Kidney epithelial cell (primary cell): ENCODE data around the gene KRTDAP. TPM values are rescaled to one million over a fixed set of nuclear protein-coding genes. Genes with fewer than 3 reads are reported as not detected.
"Not testable (repeated sequence)": the region's sequence is repeated elsewhere in the genome, so short reads cannot be mapped to it uniquely, and the experiment has no call there.

Experiments
- DNase-seq: peaks from one replicate; pipeline ENCODE4 v3.0.0-alpha.2; 2010; ENCODE audit warnings: low read depth
- H3K27me3 ChIP-seq: 2 replicates; pipeline ENCODE4 v1.6.0; 2011; ENCODE audit warnings: low read length; ENCODE audit not compliant: control insufficient read depth, insufficient read depth
- H3K36me3 ChIP-seq: 2 replicates; pipeline ENCODE4 v1.5.1; 2011; ENCODE audit warnings: low read length; ENCODE audit not compliant: control insufficient read depth, insufficient read depth
- H3K4me3 ChIP-seq: 2 replicates; pipeline ENCODE4 v1.5.1; 2011; ENCODE audit warnings: low read depth, mild to moderate bottlenecking, control low read depth, low read length
- CTCF ChIP-seq: IDR thresholded peaks from 2 replicates; pipeline ENCODE4 v1.5.1; 2011; ENCODE audit warnings: mild to moderate bottlenecking, moderate library complexity, low read length, control low read depth, inconsistent platforms; ENCODE audit not compliant: insufficient read depth, poor library complexity, severe bottlenecking
- total RNA-seq: library from RNA; depleted of rRNA; stranded (reverse); fragments of >200 nt; gene quantifications from 2 replicates; pipeline ENCODE4 v1.2.3, GENCODE V29; 2015

KRTDAP gene
- total RNA-seq, 1 donor from 2014 or later: not detected

DNA sequence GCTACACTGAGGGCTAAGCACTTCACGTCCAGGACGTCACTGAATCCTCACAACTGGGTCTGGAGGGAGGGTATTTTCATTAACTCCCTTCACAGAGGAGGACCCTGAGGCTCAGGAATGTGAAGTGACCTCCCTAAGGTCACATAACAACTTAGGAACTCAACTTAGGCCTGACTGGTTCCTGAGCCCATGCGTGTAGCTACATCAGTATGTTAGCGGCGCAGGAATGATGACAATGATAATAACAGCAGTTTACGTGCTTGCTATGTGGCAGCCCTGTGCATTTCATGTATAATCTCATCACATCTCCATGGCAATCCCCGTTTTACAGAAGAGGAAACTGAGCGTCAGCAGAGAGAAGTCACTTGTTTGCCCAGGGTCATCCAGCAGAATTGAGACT is 18.3 kb downstream of the KRTDAP start:
- no peak for TF ChIP-seq CTCF
- no peak for DNase-seq

GRCh38 chr19:35471075-35471474 is 19.2 kb downstream of the KRTDAP start:
- DNase-seq, H3K36me3 ChIP-seq, H3K4me3 ChIP-seq, H3K27me3 ChIP-seq: not testable (repeated sequence)

More for the DNA sequence above, 18.3 kb downstream of the KRTDAP start:
- Histone ChIP-seq H3K36me3 (no peaks in the 10 kb centered on the region), H3K4me3 (no peak overlapping the region), H3K27me3 (no peaks in the 10 kb centered on the region)

- DNase-seq: no peak
- no peaks in the 10 kb centered on the region for H3K36me3 ChIP-seq
- H3K4me3 ChIP-seq: no peak overlapping the region
- H3K27me3 ChIP-seq: no peaks in the 10 kb centered on the region
- TF ChIP-seq CTCF: no peak
These were observed 20.1 kb downstream of the KRTDAP start for GRCh38 chr19:35470128-35470527.

- H3K4me3 ChIP-seq: no peak overlapping the region
- TF ChIP-seq CTCF: peak; percentile 53
- DNase-seq: no peak
- H3K27me3 ChIP-seq: no peaks in the 10 kb centered on the region
- no peaks in the 10 kb centered on the region for H3K36me3 ChIP-seq
These were observed 21.6 kb downstream of the KRTDAP start for GRCh38 chr19:35468637-35469036.

DNA sequence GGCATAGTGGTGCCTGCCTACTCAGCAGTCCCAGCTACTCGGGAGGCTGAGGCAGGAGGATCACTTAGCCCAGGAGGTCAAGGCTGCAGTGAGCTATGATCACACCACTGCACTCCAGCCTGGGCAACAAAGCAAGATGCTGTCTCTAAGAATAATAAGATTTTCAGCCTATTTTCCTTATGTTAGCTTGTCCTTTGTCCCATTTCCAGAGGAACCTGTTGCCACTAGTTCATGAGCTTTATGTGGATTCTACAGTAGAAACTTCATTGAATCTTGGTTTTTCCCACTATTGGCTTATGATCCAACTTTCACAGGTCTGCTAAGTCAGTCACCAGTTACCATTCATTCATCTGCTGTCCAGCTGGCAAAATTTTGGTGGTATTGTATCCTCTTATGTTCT is 24.0 kb downstream of the KRTDAP start:
- no peak for TF ChIP-seq CTCF
- Histone ChIP-seq H3K27me3 (no peaks in the 10 kb centered on the region), H3K36me3 (no peaks in the 10 kb centered on the region), H3K4me3 (no peak overlapping the region)
- no peak for DNase-seq

DNA sequence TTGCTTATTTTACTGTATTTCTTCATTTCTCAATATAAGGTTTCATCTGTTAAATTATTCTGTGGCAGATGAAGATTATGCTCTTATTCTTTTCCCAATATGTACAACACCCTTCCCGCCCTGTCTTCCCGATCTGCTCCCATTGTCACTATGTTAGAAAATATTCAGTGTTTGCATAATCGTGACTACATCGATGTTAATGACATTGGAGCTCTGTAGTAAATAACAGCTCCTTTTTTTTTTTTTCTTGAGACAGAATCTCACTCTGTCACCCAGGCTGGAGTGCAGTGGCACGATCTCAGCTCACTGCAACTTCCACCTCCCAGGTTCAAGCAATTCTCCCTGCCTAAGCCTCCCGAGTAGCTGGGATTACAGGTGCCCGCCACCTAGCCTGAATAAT is 27.3 kb downstream of the KRTDAP start:
- not testable (repeated sequence) for H3K4me3 ChIP-seq, H3K36me3 ChIP-seq, DNase-seq, H3K27me3 ChIP-seq

DNA sequence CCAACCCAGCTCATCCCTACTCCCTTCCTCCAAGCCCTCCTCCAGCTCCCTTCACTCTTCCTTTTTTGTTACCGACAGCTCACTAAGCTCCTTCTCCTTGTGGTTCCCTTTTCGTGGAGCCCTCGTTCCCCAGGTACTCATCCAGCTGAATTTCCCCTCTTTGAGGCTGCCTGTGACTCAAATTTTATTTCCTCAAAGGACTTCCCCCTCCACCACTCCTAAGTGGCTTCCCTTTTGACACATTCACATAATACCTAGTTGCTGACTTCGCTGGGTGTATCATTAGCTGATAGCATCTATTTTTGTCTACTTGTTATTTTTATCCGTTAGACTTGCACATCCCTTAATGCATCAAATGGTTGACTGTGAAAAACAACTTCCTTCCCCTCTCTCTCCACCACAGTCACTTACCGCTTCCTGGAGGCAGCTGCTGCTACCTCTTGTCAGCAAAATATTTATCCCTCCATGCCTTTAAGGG is 27.7 kb downstream of the KRTDAP start:
- no peak for DNase-seq
- H3K4me3 ChIP-seq: no peak overlapping the region
- no peaks in the 10 kb centered on the region for H3K27me3 ChIP-seq
- H3K36me3 ChIP-seq: no peaks in the 10 kb centered on the region
- TF ChIP-seq CTCF: no peak

DNA sequence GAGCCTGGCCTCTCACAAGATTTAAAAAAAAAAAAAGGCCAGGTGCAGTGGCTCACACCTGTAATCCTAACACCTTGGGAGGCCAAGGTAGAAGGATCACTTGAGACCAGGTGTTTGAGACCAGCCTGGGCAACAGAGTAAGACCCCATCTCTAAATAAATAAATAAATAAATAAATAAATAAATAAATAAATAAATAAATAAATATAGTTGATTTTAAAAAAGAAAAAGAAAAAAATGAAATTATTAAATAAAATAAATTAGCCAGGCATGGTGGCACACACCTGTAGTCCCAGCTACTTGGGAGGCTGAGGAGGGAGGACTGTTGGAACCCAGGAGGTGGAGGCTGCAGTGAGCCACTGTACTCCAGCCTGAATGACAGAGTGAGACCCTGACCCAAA is 28.5 kb downstream of the KRTDAP start:
- H3K27me3 ChIP-seq, DNase-seq, H3K36me3 ChIP-seq, H3K4me3 ChIP-seq: not testable (repeated sequence)
